ENCODE data around the gene FGFR2.

DNA sequence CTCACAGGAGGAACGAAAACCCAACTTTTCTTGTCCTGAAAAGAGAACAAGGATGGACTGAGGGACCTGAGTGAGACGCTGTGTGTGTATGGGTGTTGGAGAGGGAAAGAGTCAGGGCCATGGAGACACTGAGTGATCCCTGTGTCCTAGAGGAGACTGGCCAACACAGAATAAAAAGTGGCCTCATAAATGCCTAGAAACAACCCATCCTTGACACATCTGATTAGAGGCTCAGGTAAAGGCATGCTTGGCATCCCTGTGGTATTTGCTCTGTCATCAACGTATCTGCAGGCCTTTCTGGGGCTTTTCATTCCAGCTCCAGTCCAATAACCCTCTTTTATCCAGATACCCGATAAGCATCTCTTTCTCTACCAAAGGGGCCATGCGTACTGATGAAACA, 86.3 kb downstream of the FGFR2 start:
- TF ChIP-seq, protein P1, sequence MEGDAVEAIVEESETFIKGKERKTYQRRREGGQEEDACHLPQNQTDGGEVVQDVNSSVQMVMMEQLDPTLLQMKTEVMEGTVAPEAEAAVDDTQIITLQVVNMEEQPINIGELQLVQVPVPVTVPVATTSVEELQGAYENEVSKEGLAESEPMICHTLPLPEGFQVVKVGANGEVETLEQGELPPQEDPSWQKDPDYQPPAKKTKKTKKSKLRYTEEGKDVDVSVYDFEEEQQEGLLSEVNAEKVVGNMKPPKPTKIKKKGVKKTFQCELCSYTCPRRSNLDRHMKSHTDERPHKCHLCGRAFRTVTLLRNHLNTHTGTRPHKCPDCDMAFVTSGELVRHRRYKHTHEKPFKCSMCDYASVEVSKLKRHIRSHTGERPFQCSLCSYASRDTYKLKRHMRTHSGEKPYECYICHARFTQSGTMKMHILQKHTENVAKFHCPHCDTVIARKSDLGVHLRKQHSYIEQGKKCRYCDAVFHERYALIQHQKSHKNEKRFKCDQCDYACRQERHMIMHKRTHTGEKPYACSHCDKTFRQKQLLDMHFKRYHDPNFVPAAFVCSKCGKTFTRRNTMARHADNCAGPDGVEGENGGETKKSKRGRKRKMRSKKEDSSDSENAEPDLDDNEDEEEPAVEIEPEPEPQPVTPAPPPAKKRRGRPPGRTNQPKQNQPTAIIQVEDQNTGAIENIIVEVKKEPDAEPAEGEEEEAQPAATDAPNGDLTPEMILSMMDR (IDR thresholded peaks at IDR 0.05): no peak
- no peak for TF ChIP-seq POLR2A (IDR thresholded peaks at IDR 0.05)
